ENCODE data around the gene ADAMTS18.

DNA sequence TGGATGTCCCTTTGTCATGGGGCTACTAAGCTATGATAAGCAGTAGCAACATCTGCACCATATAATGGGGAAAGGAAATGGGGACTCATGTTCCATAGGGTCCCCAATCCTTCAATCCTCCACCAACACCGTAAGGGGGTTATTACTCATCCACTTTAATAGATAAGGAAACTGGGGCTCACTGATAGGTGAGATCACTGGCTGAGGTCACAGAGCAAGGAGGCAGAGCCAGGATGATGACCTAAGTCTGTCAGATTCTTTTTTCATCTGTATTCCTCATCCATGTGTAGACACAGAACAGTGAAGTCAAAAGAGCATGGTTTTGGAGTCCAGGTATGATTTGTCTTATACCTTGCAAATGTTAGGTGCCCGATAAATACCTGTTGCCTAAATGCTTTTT, 10.5 kb upstream of the ADAMTS18 start:
- TF ChIP-seq, protein P1, sequence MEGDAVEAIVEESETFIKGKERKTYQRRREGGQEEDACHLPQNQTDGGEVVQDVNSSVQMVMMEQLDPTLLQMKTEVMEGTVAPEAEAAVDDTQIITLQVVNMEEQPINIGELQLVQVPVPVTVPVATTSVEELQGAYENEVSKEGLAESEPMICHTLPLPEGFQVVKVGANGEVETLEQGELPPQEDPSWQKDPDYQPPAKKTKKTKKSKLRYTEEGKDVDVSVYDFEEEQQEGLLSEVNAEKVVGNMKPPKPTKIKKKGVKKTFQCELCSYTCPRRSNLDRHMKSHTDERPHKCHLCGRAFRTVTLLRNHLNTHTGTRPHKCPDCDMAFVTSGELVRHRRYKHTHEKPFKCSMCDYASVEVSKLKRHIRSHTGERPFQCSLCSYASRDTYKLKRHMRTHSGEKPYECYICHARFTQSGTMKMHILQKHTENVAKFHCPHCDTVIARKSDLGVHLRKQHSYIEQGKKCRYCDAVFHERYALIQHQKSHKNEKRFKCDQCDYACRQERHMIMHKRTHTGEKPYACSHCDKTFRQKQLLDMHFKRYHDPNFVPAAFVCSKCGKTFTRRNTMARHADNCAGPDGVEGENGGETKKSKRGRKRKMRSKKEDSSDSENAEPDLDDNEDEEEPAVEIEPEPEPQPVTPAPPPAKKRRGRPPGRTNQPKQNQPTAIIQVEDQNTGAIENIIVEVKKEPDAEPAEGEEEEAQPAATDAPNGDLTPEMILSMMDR (IDR thresholded peaks at IDR 0.05; ENCODE audit: control extremely low read depth in 1 of 3, insufficient read depth in 1 of 3, low read depth in 1 of 3, low read length in 3 of 3), result no peak
- TF ChIP-seq, protein P2, sequence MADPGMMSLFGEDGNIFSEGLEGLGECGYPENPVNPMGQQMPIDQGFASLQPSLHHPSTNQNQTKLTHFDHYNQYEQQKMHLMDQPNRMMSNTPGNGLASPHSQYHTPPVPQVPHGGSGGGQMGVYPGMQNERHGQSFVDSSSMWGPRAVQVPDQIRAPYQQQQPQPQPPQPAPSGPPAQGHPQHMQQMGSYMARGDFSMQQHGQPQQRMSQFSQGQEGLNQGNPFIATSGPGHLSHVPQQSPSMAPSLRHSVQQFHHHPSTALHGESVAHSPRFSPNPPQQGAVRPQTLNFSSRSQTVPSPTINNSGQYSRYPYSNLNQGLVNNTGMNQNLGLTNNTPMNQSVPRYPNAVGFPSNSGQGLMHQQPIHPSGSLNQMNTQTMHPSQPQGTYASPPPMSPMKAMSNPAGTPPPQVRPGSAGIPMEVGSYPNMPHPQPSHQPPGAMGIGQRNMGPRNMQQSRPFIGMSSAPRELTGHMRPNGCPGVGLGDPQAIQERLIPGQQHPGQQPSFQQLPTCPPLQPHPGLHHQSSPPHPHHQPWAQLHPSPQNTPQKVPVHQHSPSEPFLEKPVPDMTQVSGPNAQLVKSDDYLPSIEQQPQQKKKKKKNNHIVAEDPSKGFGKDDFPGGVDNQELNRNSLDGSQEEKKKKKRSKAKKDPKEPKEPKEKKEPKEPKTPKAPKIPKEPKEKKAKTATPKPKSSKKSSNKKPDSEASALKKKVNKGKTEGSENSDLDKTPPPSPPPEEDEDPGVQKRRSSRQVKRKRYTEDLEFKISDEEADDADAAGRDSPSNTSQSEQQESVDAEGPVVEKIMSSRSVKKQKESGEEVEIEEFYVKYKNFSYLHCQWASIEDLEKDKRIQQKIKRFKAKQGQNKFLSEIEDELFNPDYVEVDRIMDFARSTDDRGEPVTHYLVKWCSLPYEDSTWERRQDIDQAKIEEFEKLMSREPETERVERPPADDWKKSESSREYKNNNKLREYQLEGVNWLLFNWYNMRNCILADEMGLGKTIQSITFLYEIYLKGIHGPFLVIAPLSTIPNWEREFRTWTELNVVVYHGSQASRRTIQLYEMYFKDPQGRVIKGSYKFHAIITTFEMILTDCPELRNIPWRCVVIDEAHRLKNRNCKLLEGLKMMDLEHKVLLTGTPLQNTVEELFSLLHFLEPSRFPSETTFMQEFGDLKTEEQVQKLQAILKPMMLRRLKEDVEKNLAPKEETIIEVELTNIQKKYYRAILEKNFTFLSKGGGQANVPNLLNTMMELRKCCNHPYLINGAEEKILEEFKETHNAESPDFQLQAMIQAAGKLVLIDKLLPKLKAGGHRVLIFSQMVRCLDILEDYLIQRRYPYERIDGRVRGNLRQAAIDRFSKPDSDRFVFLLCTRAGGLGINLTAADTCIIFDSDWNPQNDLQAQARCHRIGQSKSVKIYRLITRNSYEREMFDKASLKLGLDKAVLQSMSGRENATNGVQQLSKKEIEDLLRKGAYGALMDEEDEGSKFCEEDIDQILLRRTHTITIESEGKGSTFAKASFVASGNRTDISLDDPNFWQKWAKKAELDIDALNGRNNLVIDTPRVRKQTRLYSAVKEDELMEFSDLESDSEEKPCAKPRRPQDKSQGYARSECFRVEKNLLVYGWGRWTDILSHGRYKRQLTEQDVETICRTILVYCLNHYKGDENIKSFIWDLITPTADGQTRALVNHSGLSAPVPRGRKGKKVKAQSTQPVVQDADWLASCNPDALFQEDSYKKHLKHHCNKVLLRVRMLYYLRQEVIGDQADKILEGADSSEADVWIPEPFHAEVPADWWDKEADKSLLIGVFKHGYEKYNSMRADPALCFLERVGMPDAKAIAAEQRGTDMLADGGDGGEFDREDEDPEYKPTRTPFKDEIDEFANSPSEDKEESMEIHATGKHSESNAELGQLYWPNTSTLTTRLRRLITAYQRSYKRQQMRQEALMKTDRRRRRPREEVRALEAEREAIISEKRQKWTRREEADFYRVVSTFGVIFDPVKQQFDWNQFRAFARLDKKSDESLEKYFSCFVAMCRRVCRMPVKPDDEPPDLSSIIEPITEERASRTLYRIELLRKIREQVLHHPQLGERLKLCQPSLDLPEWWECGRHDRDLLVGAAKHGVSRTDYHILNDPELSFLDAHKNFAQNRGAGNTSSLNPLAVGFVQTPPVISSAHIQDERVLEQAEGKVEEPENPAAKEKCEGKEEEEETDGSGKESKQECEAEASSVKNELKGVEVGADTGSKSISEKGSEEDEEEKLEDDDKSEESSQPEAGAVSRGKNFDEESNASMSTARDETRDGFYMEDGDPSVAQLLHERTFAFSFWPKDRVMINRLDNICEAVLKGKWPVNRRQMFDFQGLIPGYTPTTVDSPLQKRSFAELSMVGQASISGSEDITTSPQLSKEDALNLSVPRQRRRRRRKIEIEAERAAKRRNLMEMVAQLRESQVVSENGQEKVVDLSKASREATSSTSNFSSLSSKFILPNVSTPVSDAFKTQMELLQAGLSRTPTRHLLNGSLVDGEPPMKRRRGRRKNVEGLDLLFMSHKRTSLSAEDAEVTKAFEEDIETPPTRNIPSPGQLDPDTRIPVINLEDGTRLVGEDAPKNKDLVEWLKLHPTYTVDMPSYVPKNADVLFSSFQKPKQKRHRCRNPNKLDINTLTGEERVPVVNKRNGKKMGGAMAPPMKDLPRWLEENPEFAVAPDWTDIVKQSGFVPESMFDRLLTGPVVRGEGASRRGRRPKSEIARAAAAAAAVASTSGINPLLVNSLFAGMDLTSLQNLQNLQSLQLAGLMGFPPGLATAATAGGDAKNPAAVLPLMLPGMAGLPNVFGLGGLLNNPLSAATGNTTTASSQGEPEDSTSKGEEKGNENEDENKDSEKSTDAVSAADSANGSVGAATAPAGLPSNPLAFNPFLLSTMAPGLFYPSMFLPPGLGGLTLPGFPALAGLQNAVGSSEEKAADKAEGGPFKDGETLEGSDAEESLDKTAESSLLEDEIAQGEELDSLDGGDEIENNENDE (IDR thresholded peaks at IDR 0.05; ENCODE audit: insufficient replicate concordance, low read length), result no peak
- no peak for TF ChIP-seq EZH2 (IDR thresholded peaks at IDR 0.05; ENCODE audit: low read depth, low read length, severe bottlenecking)
- no peak for TF ChIP-seq TAF1 (IDR thresholded peaks at IDR 0.05; ENCODE audit: low read depth, low read length)
- no peak for TF ChIP-seq CEBPB (IDR thresholded peaks at IDR 0.05; ENCODE audit: low read depth, low read length)
- no peak for TF ChIP-seq RFX5 (IDR thresholded peaks at IDR 0.05; ENCODE audit: borderline replicate concordance, low read depth, low read length)
- no peak for TF ChIP-seq POLR2A (IDR thresholded peaks at IDR 0.05; ENCODE audit: control extremely low read depth in 1 of 2, low read depth in 2 of 2, low read length in 2 of 2)
- no peak for TF ChIP-seq ZNF274 (IDR thresholded peaks at IDR 0.05; ENCODE audit: borderline replicate concordance, extremely low read depth, low read length)
- no peak for TF ChIP-seq CHD2 (IDR thresholded peaks at IDR 0.05; ENCODE audit: low read length)
- TF ChIP-seq RAD21 (IDR thresholded peaks at IDR 0.05 in 1 of 2, conservative IDR thresholded peaks at IDR 0.05 in 1 of 2; ENCODE audit: low read depth in 2 of 2, low read length in 2 of 2), result no peak
- no peak for TF ChIP-seq SP4 (IDR thresholded peaks at IDR 0.05; ENCODE audit: low read length)
- TF ChIP-seq EGR1 (IDR thresholded peaks at IDR 0.05; ENCODE audit: borderline replicate concordance, low read depth, low read length), result no peak
- TF ChIP-seq FOSL1 (IDR thresholded peaks at IDR 0.05; ENCODE audit: insufficient read depth, low read depth, low read length), result no peak
- no peak for TF ChIP-seq BCL11A (IDR thresholded peaks at IDR 0.05; ENCODE audit: low read depth in 2 of 2, low read length in 2 of 2)

All from H1 (cell line).